Measurements from ENCODE around the gene SLC38A1. TPM values are rescaled to one million over a fixed set of nuclear protein-coding genes. Genes with fewer than 3 reads are reported as not detected.
A peak's percentile ranks its signal among the peaks of the same experiment; 100 is the strongest.

SLC38A1 gene
- total RNA-seq, 2 donors from 2014 or later: 77.7 to 107 TPM

GRCh38 chr12:46303039-46303666, 34.3 kb upstream of the SLC38A1 start:
- Mint-ChIP-seq H3K9me3 (peaks cover 28% of the 10 kb centered on the region), H3K27ac (no peak overlapping the region), H3K4me1 (peaks cover 29% of the 10 kb centered on the region), H3K36me3 (ENCODE audit: low read depth) (no peaks in the 10 kb centered on the region), H3K27me3 (ENCODE audit: insufficient read depth) (no peaks in the 10 kb centered on the region), H3K4me3 (no peak overlapping the region)
- H3K27ac ChIP-seq (ENCODE audit: low read depth, low read length): no peak overlapping the region
- no peaks in the 10 kb centered on the region for H3K27me3 ChIP-seq (ENCODE audit: control insufficient read depth, insufficient read depth, low read length, poor library complexity, severe bottlenecking)
- DNase-seq: peak; percentile 60
- WGBS, 2 experiments (ENCODE audit: insufficient coverage in 1 of 2, insufficient read length in 1 of 2): 95 to 96% methylated on average over 3 of the region's 5 CpGs
- no peaks in the 10 kb centered on the region for H3K36me3 ChIP-seq (ENCODE audit: control insufficient read depth, insufficient read depth, low read length)
- H3K4me1 ChIP-seq (ENCODE audit: control insufficient read depth, insufficient read depth, low read length): no peaks in the 10 kb centered on the region
- H3K9ac ChIP-seq (ENCODE audit: extremely low read depth, low read length, poor library complexity, severe bottlenecking): no peak overlapping the region
- H3K9me3 ChIP-seq (ENCODE audit: control insufficient read depth, low read length): peaks cover 15% of the 10 kb centered on the region
- TF ChIP-seq CTCF (conservative IDR thresholded peaks at IDR 0.05): peak; percentile 73
- no peak overlapping the region for H3K4me3 ChIP-seq (ENCODE audit: low read length)

- no peak overlapping the region for H3K4me3 Mint-ChIP-seq
- Histone ChIP-seq H3K27ac (ENCODE audit: low read depth, low read length) (no peak overlapping the region), H3K9ac (ENCODE audit: extremely low read depth, low read length, poor library complexity, severe bottlenecking) (no peak overlapping the region), H3K36me3 (ENCODE audit: control insufficient read depth, insufficient read depth, low read length) (no peaks in the 10 kb centered on the region), H3K9me3 (ENCODE audit: control insufficient read depth, low read length) (peaks cover 8% of the 10 kb centered on the region), H3K27me3 (ENCODE audit: control insufficient read depth, insufficient read depth, low read length, poor library complexity, severe bottlenecking) (no peaks in the 10 kb centered on the region), H3K4me3 (ENCODE audit: low read length) (no peak overlapping the region), H3K4me1 (ENCODE audit: control insufficient read depth, insufficient read depth, low read length) (no peaks in the 10 kb centered on the region)
- no peaks in the 10 kb centered on the region for H3K36me3 Mint-ChIP-seq (ENCODE audit: low read depth)
- peaks cover 14% of the 10 kb centered on the region for H3K9me3 Mint-ChIP-seq
- H3K27me3 Mint-ChIP-seq (ENCODE audit: insufficient read depth): peaks cover 3% of the 10 kb centered on the region
- H3K27ac Mint-ChIP-seq: no peak overlapping the region
- WGBS, 2 experiments (ENCODE audit: insufficient coverage in 1 of 2, insufficient read length in 1 of 2): 83 to 84% methylated on average over 2 to 3 of the region's 3 CpGs
- peaks cover 29% of the 10 kb centered on the region for H3K4me1 Mint-ChIP-seq
- no peak for DNase-seq
- no peak for TF ChIP-seq CTCF (conservative IDR thresholded peaks at IDR 0.05)
Observed at GRCh38 chr12:46300910-46301309, 32.1 kb upstream of the SLC38A1 start.

GRCh38 chr12:46299851-46300250, 31.0 kb upstream of the SLC38A1 start:
- Histone ChIP-seq H3K9ac (ENCODE audit: extremely low read depth, low read length, poor library complexity, severe bottlenecking) (no peak overlapping the region), H3K4me1 (ENCODE audit: control insufficient read depth, insufficient read depth, low read length) (no peaks in the 10 kb centered on the region), H3K36me3 (ENCODE audit: control insufficient read depth, insufficient read depth, low read length) (no peaks in the 10 kb centered on the region), H3K9me3 (ENCODE audit: control insufficient read depth, low read length) (no peaks in the 10 kb centered on the region), H3K27me3 (ENCODE audit: control insufficient read depth, insufficient read depth, low read length, poor library complexity, severe bottlenecking) (no peaks in the 10 kb centered on the region), H3K4me3 (ENCODE audit: low read length) (no peak overlapping the region), H3K27ac (ENCODE audit: low read depth, low read length) (no peak overlapping the region)
- DNase-seq: no peak
- no peaks in the 10 kb centered on the region for H3K36me3 Mint-ChIP-seq (ENCODE audit: low read depth)
- H3K27ac Mint-ChIP-seq: no peak overlapping the region
- peaks cover 29% of the 10 kb centered on the region for H3K4me1 Mint-ChIP-seq
- no peak overlapping the region for H3K4me3 Mint-ChIP-seq
- no peak for TF ChIP-seq CTCF (conservative IDR thresholded peaks at IDR 0.05)
- peaks cover 3% of the 10 kb centered on the region for H3K27me3 Mint-ChIP-seq (ENCODE audit: insufficient read depth)
- peaks cover 6% of the 10 kb centered on the region for H3K9me3 Mint-ChIP-seq

All from endodermal cell (in vitro differentiated cells).